Hepatocyte (in vitro differentiated cells): ENCODE results near the gene METTL25. TPM values are rescaled to one million over a fixed set of nuclear protein-coding genes. Genes with fewer than 3 reads are reported as not detected.
A peak's percentile ranks its signal among the peaks of the same experiment; 100 is the strongest.
"Not testable (repeated sequence)": the region's sequence is repeated elsewhere in the genome, so short reads cannot be mapped to it uniquely, and the experiment has no call there.

Source experiments
- DNase-seq: peaks from one replicate; pipeline ENCODE4 v3.0.0-alpha.2; 2016; ENCODE audit warnings: low spot score
- H2AFZ ChIP-seq: fragments of 200-600 bp; sonication (generic); 2 replicates; pipeline ENCODE4 v1.6.0; 2016; ENCODE audit warnings: antibody characterized with exemption, mild to moderate bottlenecking
- H3K27ac ChIP-seq: fragments of 200-600 bp; sonication (generic); 2 replicates; pipeline ENCODE4 v1.5.1; 2016; ENCODE audit warnings: mild to moderate bottlenecking
- H3K27me3 ChIP-seq: fragments of 200-600 bp; sonication (generic); 2 replicates; pipeline ENCODE4 v1.6.1; 2016
- H3K36me3 ChIP-seq: fragments of 200-600 bp; sonication (generic); replicated peaks from 2 replicates; pipeline ENCODE4 v1.5.1; 2016; ENCODE audit warnings: low read depth; ENCODE audit not compliant: insufficient read depth
- H3K4me1 ChIP-seq: fragments of 200-600 bp; sonication (generic); 2 replicates; pipeline ENCODE4 v1.5.1; 2016; ENCODE audit warnings: mild to moderate bottlenecking, moderate library complexity; ENCODE audit not compliant: insufficient read depth
- H3K4me2 ChIP-seq: fragments of 200-600 bp; sonication (generic); 2 replicates; pipeline ENCODE4 v1.6.0; 2016
- H3K4me3 ChIP-seq: fragments of 200-600 bp; sonication (generic); 2 replicates; pipeline ENCODE4 v1.5.1; 2016; ENCODE audit warnings: mild to moderate bottlenecking
- H3K79me2 ChIP-seq: fragments of 200-600 bp; sonication (generic); 2 replicates; pipeline ENCODE4 v1.6.0; 2017; ENCODE audit warnings: mild to moderate bottlenecking
- H3K9me2 ChIP-seq: fragments of 200-600 bp; sonication (generic); replicated peaks from 2 replicates; pipeline ENCODE4 v1.6.0; 2017; ENCODE audit warnings: mild to moderate bottlenecking; ENCODE audit not compliant: insufficient read depth
- H3K9me3 ChIP-seq: fragments of 200-600 bp; sonication (generic); 2 replicates; pipeline ENCODE4 v1.5.1; 2016; ENCODE audit warnings: low read depth, mild to moderate bottlenecking
- H4K20me1 ChIP-seq: fragments of 200-600 bp; sonication (generic); 2 replicates; pipeline ENCODE4 v1.6.0; 2016; ENCODE audit warnings: mild to moderate bottlenecking; ENCODE audit not compliant: insufficient read depth, poor library complexity, severe bottlenecking
- EZH2 ChIP-seq: fragments of 200-600 bp; sonication (generic); IDR thresholded peaks from 2 replicates; pipeline ENCODE4 v1.6.1; 2016; ENCODE audit warnings: antibody characterized with exemption, mild to moderate bottlenecking, borderline replicate concordance
- EZH2phosphoT487 ChIP-seq: fragments of 200-600 bp; sonication (generic); IDR thresholded peaks from one replicate; pipeline ENCODE4 v1.6.1; 2018; ENCODE audit warnings: antibody characterized with exemption, mild to moderate bottlenecking, low read depth, moderate library complexity; ENCODE audit not compliant: unreplicated experiment, severe bottlenecking
- WGBS: methylation state at CpG from one replicate; pipeline ENCODE4 v1.1.6; 2016; ENCODE audit warnings: low lambda C conversion rate; ENCODE audit errors: missing lambda C conversion rate; 5-methylcytosine and 5-hydroxymethylcytosine counted together
- polyA plus RNA-seq: library from polyadenylated mRNA; unstranded; fragments of >200 nt; fragmentation: Nextera tagmentation; extraction: Ambion mirVana; gene quantifications from 2 replicates; pipeline ENCODE4 v1.2.1, GENCODE V29; 2016
- total RNA-seq: library from RNA; depleted of rRNA; stranded (reverse); fragments of >200 nt; gene quantifications from 2 replicates; pipeline ENCODE4 v1.2.3, GENCODE V29; 2014
- TF ChIP-seq, protein P1 (sequence below): fragments of 200-600 bp; sonication (generic); IDR thresholded peaks from 2 replicates; pipeline ENCODE4 v1.5.1; 2016; ENCODE audit warnings: antibody characterized with exemption, mild to moderate bottlenecking; ENCODE audit not compliant: poor library complexity

The METTL25 gene
- total and polyA plus RNA-seq, 2 experiments from 2014 or later: 9.9 to 21.9 TPM

DNA sequence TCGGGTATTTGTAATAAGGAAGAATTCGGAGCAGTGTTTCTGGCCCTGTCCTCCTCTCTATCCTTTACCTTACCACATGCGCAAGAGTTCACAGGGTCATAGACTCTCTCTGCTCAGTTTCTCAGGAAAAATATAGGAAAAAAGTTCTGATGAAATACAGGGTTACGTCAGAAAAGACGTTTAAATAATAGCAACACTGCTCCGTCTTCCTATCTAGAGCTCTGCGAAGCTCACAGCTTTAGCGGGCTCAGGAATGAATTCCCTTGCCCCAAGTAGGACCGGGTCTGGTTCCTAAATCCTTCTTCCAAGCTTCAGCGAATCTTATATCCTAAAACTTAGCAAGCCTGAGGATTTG lies 507 bp upstream of the METTL25 start:
- Histone ChIP-seq H3K27ac (peak overlapping the region; percentile 100), H3K9me3 (no peaks in the 10 kb centered on the region), H3K27me3 (no peaks in the 10 kb centered on the region), H3K4me3 (peak overlapping the region; percentile 74), H3K9me2 (no peaks in the 10 kb centered on the region), H3K4me2 (peak overlapping the region; percentile 83), H3K36me3 (no peaks in the 10 kb centered on the region), H2AFZ (peak overlapping the region; percentile 83), H3K79me2 (peaks cover 50% of the 10 kb centered on the region), H4K20me1 (no peaks in the 10 kb centered on the region), H3K4me1 (peaks cover 14% of the 10 kb centered on the region)
- 3% methylated on average over 10 of the region's 10 CpGs for WGBS
- DNase-seq: peak; percentile 8
- TF ChIP-seq EZH2 (no peak), EZH2phosphoT487 (no peak)
- TF ChIP-seq, protein P1, sequence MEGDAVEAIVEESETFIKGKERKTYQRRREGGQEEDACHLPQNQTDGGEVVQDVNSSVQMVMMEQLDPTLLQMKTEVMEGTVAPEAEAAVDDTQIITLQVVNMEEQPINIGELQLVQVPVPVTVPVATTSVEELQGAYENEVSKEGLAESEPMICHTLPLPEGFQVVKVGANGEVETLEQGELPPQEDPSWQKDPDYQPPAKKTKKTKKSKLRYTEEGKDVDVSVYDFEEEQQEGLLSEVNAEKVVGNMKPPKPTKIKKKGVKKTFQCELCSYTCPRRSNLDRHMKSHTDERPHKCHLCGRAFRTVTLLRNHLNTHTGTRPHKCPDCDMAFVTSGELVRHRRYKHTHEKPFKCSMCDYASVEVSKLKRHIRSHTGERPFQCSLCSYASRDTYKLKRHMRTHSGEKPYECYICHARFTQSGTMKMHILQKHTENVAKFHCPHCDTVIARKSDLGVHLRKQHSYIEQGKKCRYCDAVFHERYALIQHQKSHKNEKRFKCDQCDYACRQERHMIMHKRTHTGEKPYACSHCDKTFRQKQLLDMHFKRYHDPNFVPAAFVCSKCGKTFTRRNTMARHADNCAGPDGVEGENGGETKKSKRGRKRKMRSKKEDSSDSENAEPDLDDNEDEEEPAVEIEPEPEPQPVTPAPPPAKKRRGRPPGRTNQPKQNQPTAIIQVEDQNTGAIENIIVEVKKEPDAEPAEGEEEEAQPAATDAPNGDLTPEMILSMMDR: no peak

- peak; percentile 35 for DNase-seq
- Histone ChIP-seq H3K9me2 (no peaks in the 10 kb centered on the region), H3K4me3 (peak overlapping the region; percentile 79), H3K27me3 (no peaks in the 10 kb centered on the region), H3K36me3 (no peaks in the 10 kb centered on the region), H3K79me2 (peaks cover 52% of the 10 kb centered on the region), H3K4me1 (peaks cover 14% of the 10 kb centered on the region), H4K20me1 (no peaks in the 10 kb centered on the region), H3K4me2 (peak overlapping the region; percentile 92), H2AFZ (peak overlapping the region; percentile 86), H3K9me3 (no peaks in the 10 kb centered on the region), H3K27ac (peak overlapping the region; percentile 100)
- WGBS: 28% methylated on average over 4 of the region's 4 CpGs
- TF ChIP-seq EZH2: no peak
- TF ChIP-seq, protein P1: no peak
- no peak for TF ChIP-seq EZH2phosphoT487
Observed at GRCh38 chr12:82359115-82359478, 768 bp downstream of the METTL25 start.

- H3K4me2 ChIP-seq, H2AFZ ChIP-seq, H3K4me3 ChIP-seq, DNase-seq, H3K9me3 ChIP-seq, H3K27ac ChIP-seq, H3K9me2 ChIP-seq, H3K36me3 ChIP-seq, H3K27me3 ChIP-seq, H4K20me1 ChIP-seq: not testable (repeated sequence)
- peaks cover 58% of the 10 kb centered on the region for H3K79me2 ChIP-seq
- peaks cover 14% of the 10 kb centered on the region for H3K4me1 ChIP-seq
- WGBS: 98% methylated on average over 11 of the region's 11 CpGs
Observed at GRCh38 chr12:82360834-82361233, 2.5 kb downstream of the METTL25 start.

- WGBS: 89% methylated on average over 22 of the region's 22 CpGs
- peaks cover 14% of the 10 kb centered on the region for H3K4me1 ChIP-seq
- H3K27me3 ChIP-seq: no peaks in the 10 kb centered on the region
- H3K4me3 ChIP-seq: no peak overlapping the region
- H3K4me2 ChIP-seq: no peak overlapping the region
- no peak overlapping the region for H3K27ac ChIP-seq
- H3K79me2 ChIP-seq: peaks cover 52% of the 10 kb centered on the region
- no peaks in the 10 kb centered on the region for H3K9me2 ChIP-seq
- H2AFZ ChIP-seq: no peak overlapping the region
- no peaks in the 10 kb centered on the region for H4K20me1 ChIP-seq
- TF ChIP-seq, protein P1: no peak
- TF ChIP-seq EZH2phosphoT487 (no peak), EZH2 (no peak)
- no peak for DNase-seq
- H3K9me3 ChIP-seq: no peaks in the 10 kb centered on the region
- no peaks in the 10 kb centered on the region for H3K36me3 ChIP-seq
Observed at GRCh38 chr12:82361461-82361915, 3.2 kb downstream of the METTL25 start.
